GM21390 (cell line): ENCODE measurements around the gene TSTD1.
"Not testable (repeated sequence)": the region's sequence is repeated elsewhere in the genome, so short reads cannot be mapped to it uniquely, and the experiment has no call there.

ENCODE experiments used
- ATAC-seq: cut with Tn5 transposase; IDR thresholded peaks from one replicate; pipeline ENCODE4 v1.9.1; 2021; ENCODE audit not compliant: unreplicated experiment

Gene TSTD1

DNA sequence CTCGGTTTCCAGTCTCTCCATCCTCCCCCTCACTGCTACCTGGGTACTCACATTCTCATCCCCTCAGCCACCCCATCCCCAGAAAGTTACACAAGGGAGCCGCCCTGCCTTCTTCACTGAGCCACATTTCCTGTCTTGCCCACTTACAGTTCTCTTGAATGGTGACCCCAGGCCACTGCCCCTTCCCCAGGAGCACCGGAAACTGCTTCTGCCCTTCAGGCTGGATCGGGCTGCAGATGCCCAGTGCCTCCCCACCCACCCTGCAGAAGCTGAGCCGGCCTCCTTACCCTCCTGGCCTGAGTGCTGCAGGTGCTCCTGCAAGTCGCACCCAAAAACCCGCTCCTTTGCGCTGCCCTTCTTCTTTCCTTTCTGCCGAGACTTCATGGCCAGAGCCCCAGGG, 30.5 kb upstream of the TSTD1 start:
- ATAC-seq, result no peak

DNA sequence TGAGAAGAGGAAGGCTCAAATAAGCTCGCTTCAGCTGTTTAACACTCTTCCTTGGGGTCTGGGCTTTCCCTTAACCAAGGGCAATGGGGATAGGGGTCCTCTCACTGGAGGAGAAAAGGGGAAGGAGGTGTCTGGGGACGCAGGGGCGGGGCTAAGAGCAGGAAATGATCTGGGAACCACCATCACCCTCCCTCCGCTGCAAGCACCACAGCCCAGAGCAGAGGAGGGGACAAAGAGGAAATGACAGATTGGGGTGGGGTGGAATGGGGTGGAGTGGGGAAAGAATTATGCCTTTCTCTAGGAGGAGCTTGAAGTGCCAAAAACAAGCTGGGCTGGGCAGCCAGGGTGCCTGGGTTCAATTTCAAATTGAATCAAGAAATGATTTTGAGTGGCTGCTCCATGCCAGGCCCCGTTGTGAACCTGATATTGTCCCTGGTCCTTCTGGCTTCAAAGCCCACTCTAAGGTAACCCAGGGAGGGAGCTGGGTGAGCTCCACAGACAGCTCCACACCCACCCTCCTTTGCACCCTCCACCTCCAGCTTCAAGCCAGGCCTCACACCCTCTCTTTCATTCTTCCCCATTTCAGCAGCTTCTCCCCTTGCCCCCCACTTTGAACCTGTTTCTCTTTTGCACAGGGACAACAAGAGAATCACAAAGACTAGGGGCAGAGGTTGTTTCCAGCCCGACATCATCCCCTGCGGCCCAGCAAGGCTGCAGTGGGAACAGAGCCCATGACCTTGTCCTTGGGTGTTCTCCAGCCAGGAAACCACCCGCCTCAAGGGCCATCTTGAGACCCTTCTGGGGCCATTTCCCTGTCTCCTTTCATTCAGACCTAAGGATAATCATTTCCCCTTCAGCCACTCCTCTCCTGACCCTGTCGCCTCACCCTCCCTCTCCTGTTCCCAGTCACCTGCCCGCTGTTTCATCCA, 29.8 kb upstream of the TSTD1 start:
- ATAC-seq, result peak; percentile 57

DNA sequence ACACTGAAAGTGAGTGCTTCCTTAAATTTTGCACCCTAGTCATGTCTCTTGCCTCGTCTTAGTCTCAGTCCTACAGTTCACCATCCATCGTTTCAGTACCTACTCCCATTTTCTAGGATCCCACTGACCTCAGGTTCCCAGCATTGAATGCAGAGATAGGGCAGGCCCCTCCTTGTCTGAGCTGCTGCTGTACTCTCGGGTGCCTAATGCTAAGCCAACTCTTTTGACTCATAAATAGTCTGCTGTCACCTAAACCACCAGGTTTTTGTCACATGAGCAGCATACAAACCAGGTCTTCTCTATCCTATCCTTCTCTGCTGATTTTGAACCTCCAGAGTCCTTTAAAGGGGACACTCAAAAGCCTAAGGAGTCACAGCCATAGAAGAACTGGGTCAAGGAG, 27.9 kb upstream of the TSTD1 start:
- no peak for ATAC-seq

DNA sequence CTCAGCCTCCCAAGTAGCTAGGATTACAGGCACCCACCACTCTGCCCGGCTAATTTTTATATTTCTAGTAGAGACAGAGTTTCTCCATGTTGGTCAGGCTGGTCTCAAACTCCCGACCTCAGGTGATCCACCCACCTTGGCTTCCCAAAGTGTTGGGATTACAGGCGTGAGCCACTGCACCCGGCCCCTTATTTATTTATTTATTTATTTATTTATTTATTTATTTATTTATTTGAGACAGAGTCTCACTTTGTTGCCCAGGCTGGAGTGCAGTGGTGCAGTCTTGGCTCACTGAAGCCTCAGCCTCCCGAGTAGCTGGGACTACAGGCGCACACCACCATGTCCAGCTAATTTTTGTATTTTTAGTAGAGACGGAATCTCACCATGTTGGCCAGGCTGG, 26.9 kb upstream of the TSTD1 start:
- not testable (repeated sequence) for ATAC-seq

DNA sequence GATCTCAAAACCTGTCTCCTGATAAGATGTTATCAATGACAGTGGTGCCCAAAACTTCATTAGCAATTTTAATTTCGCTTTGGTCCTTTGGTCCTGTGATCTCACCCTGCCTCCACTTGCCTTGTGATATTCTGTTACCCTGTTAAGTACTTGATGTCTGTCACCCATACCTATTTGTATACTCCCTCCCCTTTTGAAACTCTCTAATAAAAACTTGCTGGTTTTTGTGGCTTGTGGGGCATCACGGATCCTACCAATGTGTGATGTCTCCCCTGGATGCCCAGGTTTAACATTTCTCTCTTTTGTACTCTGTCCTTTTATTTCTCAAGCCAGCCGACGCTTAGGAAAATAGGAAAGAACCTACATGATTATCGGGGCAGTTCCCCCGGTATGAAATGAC, 25.2 kb upstream of the TSTD1 start:
- not testable (repeated sequence) for ATAC-seq

DNA sequence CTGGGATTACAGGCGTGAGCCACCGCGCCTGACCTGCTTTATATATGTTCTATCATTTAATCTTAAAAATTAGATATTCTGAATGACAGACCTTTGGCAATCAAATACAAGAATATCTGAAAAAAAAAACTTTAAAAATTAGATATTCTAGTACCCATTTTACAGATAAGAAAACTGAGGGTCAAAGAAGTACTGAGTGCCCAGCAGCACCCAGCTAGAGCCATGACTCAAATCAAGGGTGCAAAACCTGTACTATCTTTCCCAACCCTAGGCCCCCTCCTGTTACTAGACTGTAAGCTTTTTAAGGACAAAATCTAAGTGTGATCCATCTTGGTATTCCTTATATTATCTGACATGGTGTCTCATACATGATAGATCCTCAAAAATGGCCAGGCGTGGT, 22.7 kb upstream of the TSTD1 start:
- ATAC-seq, result no peak

DNA sequence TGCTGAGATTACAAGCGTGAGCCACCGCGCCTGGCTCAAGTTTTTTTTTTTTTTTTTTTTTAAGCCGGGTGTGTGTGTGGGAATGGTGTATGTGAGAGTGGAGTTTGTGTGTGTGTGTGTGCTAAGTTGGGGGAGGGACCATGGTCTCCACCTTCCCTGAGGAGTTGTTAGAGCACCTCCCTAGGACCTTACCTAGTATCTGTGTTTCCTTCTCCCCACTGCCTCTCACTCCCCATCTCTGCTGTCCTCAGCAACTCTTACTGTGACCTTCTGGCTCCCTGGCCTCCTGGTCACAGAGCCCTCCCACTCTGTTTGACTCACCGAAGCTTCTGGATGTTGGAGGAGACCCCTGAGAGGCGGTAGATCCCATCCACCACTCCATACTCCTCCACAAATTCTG, 20.5 kb upstream of the TSTD1 start:
- ATAC-seq, result no peak

DNA sequence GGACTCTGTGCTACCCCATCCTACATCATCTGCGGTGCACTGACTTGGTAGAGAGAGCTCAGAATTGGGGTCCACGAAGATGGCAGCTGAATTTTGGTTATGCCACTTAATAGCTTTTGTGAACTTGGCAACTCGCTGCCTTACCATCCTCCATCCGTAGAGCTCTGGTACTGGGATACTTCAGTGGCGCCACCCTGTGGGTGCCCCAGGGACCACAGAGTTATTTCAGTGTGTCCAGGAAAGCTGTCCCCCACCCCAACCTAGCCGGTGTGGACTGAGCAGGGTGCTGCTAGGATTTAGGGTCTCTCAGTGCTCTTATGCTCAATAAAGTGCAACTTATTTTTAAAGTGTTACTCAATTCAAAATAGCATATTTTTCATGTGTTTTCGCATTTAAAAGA, 16.0 kb upstream of the TSTD1 start:
- ATAC-seq, result no peak

DNA sequence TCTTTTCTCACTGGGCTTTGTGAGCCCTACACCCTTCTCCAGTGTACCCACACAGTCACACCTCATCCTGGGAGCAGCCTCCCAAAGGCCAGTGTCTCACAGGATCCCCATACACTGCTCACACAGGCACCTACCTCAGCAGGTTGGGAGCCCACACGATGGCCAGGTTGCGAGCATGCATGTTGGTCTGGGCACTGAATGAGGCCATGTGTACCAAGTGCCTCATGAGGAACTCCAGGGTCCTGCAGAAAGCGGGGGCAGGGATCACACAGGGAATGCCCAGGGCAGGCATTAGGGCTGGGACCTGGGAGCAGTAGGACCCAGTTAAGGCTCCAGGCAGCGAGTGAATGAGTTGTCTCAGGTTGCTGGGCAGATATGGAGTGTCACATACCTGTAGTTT, 15.5 kb upstream of the TSTD1 start:
- ATAC-seq, result no peak

DNA sequence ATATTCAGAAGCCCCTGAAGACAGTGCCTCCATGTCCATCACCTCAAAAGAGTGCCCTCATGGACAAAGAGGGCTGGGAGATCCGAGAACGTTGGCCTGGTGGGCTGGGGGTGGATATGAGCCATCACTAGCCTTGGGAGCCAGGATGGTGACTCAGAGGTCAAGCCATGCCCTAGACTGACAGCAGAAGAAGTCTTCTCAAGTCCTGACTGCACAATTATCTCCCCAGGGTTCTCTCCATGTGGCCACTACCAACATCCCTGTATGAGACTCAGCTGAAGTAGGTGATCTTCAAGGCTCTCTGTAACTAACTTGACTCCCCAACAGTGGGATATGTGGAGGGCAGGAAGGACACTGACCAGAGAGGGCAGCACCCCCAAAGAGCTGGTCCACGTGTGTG, 14.1 kb upstream of the TSTD1 start:
- no peak for ATAC-seq

DNA sequence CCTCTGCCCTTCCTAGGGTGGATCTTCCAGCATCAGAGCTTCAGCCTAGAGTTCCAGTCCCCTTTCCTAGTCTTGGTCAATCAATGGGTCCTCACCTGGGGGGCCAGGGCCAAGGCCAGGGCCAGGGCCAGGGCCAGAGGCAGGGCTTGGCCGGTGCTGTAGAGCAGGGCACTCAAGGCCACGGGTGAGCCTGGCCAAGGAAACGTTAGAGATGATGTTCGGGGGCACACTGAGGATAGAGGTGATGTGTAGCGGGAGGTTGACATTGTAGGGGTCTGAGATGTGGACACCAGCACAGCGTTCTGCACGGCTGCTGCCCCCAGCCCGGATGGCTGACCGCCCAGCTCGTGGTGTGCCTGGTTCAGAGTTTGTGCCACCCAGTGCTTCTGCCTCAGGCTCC, 12.5 kb upstream of the TSTD1 start:
- no peak for ATAC-seq

DNA sequence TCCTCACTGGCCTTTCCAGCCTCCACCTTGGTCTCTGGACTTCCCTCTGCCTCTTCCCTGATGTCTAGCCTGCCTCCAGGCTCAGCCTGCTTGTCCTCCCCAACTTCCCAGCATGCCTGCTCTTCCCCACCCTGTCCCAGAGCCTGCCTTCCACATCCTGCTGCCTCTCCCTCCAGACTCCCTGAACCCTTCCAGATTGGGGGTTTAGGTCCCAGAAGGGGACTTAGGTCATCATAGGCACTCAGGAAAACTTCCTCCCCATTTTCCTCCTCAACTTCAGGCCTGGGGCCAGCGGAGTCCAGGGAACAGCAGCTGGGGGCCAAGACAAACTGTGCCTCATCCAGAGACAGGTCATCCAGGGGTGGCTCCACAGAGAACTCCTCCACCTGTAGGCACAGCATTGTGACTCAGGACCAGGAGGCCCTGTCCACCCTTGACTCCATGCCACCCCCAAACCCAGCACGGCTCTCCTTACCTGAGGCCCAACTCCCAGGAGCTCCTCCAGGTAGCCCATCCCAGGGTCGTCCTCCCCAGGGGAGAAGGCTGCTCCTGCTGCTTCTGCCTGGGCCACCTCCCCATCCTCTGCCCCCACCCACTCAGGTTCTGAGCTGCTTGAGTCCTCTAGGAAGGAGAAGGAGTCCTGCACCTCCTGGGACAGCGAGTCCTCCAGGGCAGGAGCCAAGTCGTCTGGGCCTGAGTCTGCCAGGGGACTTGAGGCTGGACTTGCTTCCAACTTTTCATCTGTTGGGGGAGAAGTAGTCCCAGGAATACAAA, 10.4 kb upstream of the TSTD1 start:
- ATAC-seq, result no peak

DNA sequence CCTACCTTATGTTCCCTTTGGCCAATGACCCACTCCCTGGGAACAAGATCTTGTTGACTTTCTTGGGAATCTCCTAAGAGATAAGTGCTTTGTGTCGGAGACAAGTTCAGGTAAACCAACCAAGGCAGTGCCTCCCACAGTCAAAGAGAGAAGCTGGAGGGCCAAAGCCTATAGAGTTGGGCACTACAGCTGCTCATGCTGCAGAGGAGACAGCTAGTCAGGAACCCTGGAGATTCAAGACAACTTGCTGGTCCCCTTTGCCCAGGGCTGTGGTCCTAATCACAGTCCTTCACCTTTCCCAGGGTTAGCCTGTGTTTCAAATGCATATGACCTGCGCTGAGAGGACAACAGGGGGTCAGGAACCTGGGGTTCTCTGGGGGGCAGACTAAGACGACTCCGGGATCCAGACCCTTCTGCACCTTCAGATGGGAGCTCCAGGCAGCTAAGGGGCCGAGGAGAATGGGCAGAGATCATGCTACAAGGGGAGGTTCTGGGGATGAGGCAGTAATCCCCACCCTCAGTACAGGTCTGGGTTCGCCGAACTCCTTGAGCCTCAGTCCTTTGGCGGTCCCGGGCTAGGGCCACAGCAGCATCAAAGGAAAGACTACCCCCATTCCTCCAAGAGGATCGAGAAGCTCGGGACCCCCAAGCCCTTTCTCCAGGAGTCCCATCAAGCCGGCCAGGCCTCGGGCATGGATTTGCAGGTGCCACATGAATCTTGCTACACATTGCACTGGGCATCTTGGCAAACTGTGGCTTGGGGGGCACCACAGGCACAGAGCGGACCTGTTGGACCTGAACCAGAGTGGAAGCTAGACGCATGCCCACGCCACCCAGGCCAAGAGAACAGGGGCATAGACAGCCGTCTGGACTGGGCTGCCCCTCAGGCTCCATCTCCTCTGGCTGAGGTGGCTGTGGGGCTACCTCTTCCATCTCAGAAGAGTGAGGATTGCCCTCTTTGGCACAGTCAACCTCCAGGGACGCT, 9.0 kb upstream of the TSTD1 start:
- no peak for ATAC-seq

DNA sequence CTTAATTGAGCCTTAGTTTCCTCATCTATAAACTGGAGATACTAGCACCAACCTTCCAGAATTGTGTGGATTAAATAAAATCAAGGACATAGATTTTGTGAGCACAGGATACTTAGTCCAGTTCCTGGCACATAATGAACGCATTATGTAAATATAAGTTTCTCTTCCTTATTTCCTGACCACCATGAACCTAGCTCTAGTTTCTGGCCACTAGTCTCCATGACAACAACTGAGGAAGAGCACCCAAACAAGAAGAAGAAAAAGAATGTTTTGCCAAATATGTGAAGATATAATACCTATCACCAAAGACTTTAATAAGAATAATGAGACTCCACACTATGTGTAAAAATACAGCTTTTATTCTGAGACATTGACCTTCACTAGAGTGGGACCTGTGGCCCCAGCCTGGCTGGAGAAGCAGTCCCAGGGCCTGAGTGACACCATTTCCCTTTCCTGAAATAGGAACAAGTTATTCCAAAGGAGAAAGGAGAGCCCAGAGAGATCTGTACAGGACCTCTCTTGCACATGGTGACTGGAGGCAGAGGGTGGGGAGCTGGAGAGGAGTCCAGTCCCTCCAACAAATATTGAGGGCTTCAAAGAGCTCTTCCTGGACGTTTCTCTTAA, 8.0 kb upstream of the TSTD1 start:
- peak; percentile 44 for ATAC-seq

DNA sequence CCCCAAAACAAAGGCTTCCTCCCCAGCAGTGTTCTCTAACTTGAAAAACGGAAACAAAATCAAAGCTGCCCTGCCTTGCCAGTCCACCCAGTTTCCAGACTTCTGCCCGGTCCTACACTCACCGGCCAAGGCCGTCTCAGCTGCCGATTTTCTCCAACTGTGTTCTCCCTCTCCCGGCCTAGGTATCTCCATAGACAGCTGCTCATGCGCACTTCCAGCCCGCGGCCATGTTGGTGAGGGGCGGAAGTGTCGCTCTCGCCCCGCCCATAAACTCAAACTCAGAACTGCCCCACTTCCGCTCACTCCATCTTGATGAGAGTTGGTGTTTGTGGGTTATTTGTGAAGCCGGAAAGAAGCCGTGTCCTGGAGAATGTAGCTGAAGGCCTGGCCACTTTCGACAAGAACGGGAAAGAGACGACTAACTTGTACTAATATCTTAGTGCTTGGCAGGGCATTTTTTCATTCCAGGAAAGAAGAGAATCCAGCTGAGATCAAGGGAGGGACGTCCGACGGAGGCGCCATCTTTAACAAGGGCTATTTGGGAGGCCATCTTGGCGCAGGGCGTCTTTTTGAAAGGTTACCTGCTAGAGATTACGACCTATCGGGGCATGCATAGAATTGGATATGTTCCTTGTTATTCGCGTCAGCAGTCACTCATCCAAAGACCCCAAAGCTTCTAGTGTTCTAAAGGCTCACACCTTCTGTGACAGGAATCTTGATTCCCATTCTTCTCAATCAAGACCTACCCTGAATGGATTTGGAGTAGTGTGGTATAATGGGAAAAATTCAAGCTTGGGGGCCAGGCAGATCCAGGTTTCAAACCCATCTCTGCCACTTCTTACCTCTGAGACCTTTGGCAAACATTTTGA, 7.2 kb upstream of the TSTD1 start, which contains the start of gene USF1:
TSS of gene USF1 (minus strand) at position 242 of the 869 bp plus-strand sequence. CDS start 2,702 bp downstream, outside the sequence.
- peak; percentile 57 for ATAC-seq

DNA sequence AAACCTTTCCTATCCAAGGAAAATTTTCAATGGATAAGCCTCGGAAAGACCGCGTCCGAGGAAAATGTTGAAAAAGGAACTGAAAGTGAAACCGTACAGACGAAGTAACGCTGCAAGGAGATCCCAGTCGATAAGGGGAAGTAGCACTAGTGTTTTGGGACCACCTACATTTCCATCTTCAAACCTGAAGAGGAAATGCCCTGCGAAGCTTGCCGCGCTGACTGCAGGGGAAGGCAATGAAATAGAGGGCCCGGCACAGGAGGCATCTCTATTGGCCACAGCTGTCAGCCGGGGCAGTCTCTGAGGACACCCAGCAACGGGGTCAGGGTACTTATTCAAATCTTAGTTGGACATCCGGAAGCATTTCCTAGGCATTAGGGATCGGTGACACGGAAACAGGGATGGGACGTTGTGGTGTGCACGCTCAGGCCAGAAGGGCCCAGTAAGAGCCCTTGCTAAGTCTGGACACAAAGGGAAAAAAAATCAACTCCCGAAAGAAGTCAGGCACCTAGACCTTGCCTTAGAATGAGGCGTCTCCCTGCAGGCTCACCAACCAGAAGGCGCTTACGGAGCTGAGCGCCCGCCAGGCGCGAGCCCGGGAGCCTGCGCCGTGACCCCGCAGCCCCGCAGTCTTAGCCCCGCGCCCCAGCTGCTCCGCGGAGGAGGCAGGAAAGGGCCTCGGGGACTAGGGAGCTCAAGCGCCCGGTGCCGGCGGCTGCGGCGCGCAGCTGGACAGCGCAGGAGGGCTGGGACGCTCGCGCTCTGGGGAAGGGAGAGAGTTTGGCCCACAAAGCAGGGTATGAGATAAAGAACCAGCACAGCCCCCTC, 6.4 kb upstream of the TSTD1 start:
- peak; percentile 41 for ATAC-seq

DNA sequence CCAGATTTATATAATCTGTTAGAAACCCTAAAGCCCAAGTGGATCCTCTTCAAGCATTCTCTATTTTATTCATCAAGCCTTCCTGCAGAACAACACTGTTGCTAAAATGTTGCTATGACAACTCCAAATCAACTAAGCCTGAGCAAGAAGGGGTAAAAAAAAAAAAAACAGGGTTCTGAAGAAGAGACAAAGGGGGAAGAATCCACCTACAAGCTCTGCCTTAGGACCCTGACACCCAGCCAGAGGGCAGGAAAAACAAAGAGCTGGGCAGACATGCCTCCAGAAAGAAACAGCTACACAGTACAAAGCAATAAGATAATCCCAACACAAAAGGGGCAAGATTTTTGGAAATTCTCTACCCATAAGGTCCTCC, 5.8 kb upstream of the TSTD1 start:
- ATAC-seq, result no peak

DNA sequence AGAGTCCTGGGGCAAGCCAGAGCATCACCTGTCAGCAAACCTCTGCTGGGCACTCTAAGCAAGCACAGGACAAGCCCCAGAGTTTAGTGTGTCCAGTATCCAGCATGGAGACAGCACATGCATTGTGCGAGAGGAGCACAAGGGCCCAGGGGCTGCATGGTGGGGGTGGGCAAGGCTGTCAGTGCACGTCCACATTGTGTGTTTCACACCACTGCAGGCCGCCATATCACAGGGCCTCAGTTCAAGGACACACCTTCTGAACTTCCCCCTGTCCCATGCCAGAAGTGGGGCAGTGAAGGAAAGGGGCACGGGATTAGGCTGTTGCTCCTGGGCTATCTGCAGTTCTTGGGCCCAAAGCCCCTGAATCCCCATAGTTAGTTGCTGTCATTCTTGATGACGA, 782 bp upstream of the TSTD1 start:
- ATAC-seq, result no peak

DNA sequence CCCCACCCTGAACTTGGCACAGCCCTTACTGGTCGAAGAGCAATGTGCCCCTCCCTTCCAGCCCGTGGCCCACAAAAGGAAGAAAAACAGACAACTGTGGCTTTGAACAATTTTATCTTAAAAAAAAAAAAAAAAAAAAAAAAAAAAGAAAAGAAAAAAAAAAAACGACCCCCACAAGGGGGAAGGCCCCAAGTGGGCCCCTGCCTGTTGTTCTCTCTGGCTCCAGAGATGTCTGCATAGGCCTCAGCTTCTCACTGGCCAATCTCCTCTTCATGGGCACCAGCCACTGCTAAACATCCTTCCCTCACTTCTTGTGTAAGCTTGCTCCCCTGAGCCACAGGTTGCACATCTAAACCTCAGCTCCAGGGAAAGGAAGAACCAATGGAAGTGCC, 386 bp upstream of the TSTD1 start:
- no peak for ATAC-seq
